Naive thymus-derived CD4-positive, alpha-beta T cell (primary cell): ENCODE data around the gene TFPI2. TPM values are rescaled to one million over a fixed set of nuclear protein-coding genes. Genes with fewer than 3 reads are reported as not detected.

Experiments used
- ATAC-seq: fragments of 150-1000 bp; cut with Tn5 transposase; 2 replicates; pipeline ENCODE4 v1.10.0; 2021; ENCODE audit warnings: mild to moderate bottlenecking, moderate library complexity
- CTCF ChIA-PET: fragments of 350-600 bp; sonication (Branson Sonifier 250); formaldehyde crosslinking; loops from one replicate; lab custom pipeline; 2021; ENCODE audit warnings: antibody characterized with exemption; lab: Charles Lee
- POLR2A ChIA-PET: fragments of 350-600 bp; sonication (Branson Sonifier 250); formaldehyde crosslinking; loops from one replicate; lab custom pipeline; 2021; ENCODE audit warnings: antibody characterized with exemption, inconsistent platforms; lab: Charles Lee
- DNase-seq, 9 donors: peaks; one replicate each; pipeline versions ENCODE4 v3.0.0 to v3.0.0-alpha.2; 2020 to 2022; ENCODE audit warnings: mixed read lengths in 1 of 9
- H3K27ac ChIP-seq: one replicate; pipeline ENCODE4 v1.7.0; 2013; ENCODE audit warnings: mild to moderate bottlenecking, low read depth, low read length, moderate library complexity
- H3K27me3 ChIP-seq, 2 donors: one replicate each; pipeline ENCODE4 v1.7.0; 2013; ENCODE audit warnings: low read length in 2 of 2, mild to moderate bottlenecking in 2 of 2, moderate library complexity in 2 of 2; ENCODE audit not compliant: control insufficient read depth in 2 of 2, insufficient read depth in 2 of 2
- H3K36me3 ChIP-seq, 3 experiments: 1 replicate in 2 of 3; 2 replicates in 1 of 3; pipeline ENCODE4 v1.7.0; 2013; ENCODE audit warnings: low read length in 3 of 3, mild to moderate bottlenecking in 3 of 3, moderate library complexity in 1 of 3; ENCODE audit not compliant: insufficient read depth in 3 of 3, control insufficient read depth in 2 of 3
- H3K4me1 ChIP-seq, 2 donors: one replicate each; pipeline ENCODE4 v1.7.0; 2013; ENCODE audit warnings: low read length in 2 of 2, mild to moderate bottlenecking in 2 of 2, moderate library complexity in 1 of 2; ENCODE audit not compliant: control insufficient read depth in 2 of 2, insufficient read depth in 2 of 2
- H3K4me3 ChIP-seq: 2 replicates; pipeline ENCODE4 v1.7.0; 2013; ENCODE audit warnings: mild to moderate bottlenecking, low read length
- H3K9me3 ChIP-seq, 3 experiments: 1 replicate in 2 of 3; 2 replicates in 1 of 3; pipeline ENCODE4 v1.7.0; 2013; ENCODE audit warnings: low read length in 3 of 3; ENCODE audit not compliant: control insufficient read depth in 2 of 3
- H3K27ac Mint-ChIP-seq, 9 donors: one replicate each; pipeline ENCODE4 v1.8.0; 2020 to 2022; ENCODE audit warnings: mixed read lengths in 9 of 9, mild to moderate bottlenecking in 8 of 9, moderate library complexity in 5 of 9, inconsistent platforms in 2 of 9
- H3K27me3 Mint-ChIP-seq, 5 donors: one replicate each; pipeline ENCODE4 v1.8.0; 2021 to 2022; ENCODE audit warnings: mixed read lengths in 5 of 5, mild to moderate bottlenecking in 1 of 5
- H3K36me3 Mint-ChIP-seq, 5 donors: one replicate each; pipeline ENCODE4 v1.8.0; 2020 to 2022; ENCODE audit warnings: mixed read lengths in 5 of 5, mild to moderate bottlenecking in 3 of 5, inconsistent platforms in 1 of 5
- H3K4me1 Mint-ChIP-seq, 7 donors: one replicate each; pipeline ENCODE4 v1.8.0; 2020 to 2022; ENCODE audit warnings: mixed read lengths in 7 of 7, mild to moderate bottlenecking in 3 of 7, inconsistent platforms in 1 of 7
- H3K4me3 Mint-ChIP-seq, 10 donors: one replicate each; pipeline ENCODE4 v1.8.0; 2020 to 2022; ENCODE audit warnings: mild to moderate bottlenecking in 10 of 10, mixed read lengths in 10 of 10, moderate library complexity in 6 of 10, inconsistent platforms in 2 of 10
- H3K9me3 Mint-ChIP-seq, 11 donors: one replicate each; pipeline ENCODE4 v1.8.0; 2020 to 2022; ENCODE audit warnings: mixed read lengths in 11 of 11, mild to moderate bottlenecking in 4 of 11, inconsistent platforms in 1 of 11, moderate library complexity in 1 of 11
- intact Hi-C, 2 donors: fragments of 100-400 bp; cut with micrococcal nuclease; formaldehyde crosslinking; loops; one replicate each; pipeline ENCODE4 v1.15.1; 2023
- polyA plus RNA-seq, 2 donors: library from polyadenylated mRNA; unstranded; fragments of 300-500 nt; fragmentation: Illumina TruSeq; gene quantifications; one replicate each; pipeline ENCODE4 v1.2.3, GENCODE V29; 2021
- total RNA-seq, 6 experiments: library from RNA in 5 of 6; stranded (reverse) in 5 of 6; gene quantifications; 1 replicate in 5 of 6; 2 replicates in 1 of 6; pipeline ENCODE4 v1.2.3 and lab custom pipeline; 2021 to 2026

Gene TFPI2
- total and polyA plus RNA-seq, 7 experiments from 2014 or later: 0.71 to 0.77 TPM; not detected in 5

DNA sequence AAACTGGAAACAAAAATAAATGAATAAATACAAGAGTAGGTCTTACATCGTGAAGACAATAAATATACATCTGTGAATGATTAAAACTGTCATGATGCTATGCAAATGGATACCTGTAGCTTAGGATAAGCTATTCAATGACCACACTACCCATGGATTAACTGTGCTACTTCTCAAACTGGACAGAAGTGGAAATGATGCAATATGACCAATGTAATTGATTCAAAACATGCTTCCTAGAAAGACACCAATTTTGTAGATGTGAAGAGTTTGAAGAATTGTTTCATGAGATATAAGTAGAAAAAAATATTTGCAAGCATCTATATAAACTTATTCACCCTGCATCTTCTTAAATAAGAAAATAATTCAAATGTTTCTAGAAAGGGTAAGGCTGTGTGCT lies 36.1 kb downstream of the TFPI2 start:
- no peak overlapping the region for H3K27ac Mint-ChIP-seq
- ChIA-PET CTCF (no interaction called here), POLR2A (no interaction called here)
- H3K4me1 Mint-ChIP-seq: no peaks in the 10 kb centered on the region
- H3K27ac ChIP-seq: no peak overlapping the region
- no peaks in the 10 kb centered on the region for H3K36me3 Mint-ChIP-seq
- peaks cover 0 to 9% (median 0%) of the 10 kb centered on the region in 11 donors for H3K9me3 Mint-ChIP-seq
- no peaks in the 10 kb centered on the region for H3K9me3 ChIP-seq
- DNase-seq: no peak
- H3K4me3 Mint-ChIP-seq: no peak overlapping the region
- intact Hi-C loops: no loop called here
- no peaks in the 10 kb centered on the region for H3K4me1 ChIP-seq
- H3K27me3 ChIP-seq: no peaks in the 10 kb centered on the region
- peaks cover 0 to 5% (median 3%) of the 10 kb centered on the region in 5 donors for H3K27me3 Mint-ChIP-seq
- no peak overlapping the region for H3K4me3 ChIP-seq
- no peak for ATAC-seq
- no peaks in the 10 kb centered on the region for H3K36me3 ChIP-seq

DNA sequence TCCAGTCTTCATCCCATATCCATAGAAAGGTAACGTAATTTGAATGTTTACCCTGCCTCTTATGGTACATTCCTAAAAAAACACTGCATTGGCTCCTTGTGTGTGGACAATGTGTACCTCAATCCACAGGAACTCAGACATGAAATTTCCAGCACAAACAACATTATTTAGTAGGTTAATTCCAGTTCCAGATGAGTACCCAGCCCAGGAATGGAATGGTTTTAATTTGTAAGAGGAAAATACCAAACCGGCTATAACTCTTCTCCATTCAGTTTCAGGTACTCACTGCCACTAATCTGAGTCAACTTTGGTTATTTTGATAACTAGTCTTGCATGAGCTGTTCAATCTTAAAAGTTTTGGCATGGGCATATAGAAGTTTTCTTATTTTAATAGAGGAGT lies 39.0 kb downstream of the TFPI2 start:
- ChIA-PET CTCF (no interaction called here), POLR2A (no interaction called here)
- DNase-seq (no peak), ATAC-seq (no peak)
- Mint-ChIP-seq H3K4me1 (no peaks in the 10 kb centered on the region), H3K27me3 (peaks cover 0 to 5% (median 3%) of the 10 kb centered on the region in 5 donors), H3K36me3 (no peaks in the 10 kb centered on the region), H3K27ac (no peak overlapping the region), H3K4me3 (no peak overlapping the region), H3K9me3 (peaks cover 0 to 12% (median 0%) of the 10 kb centered on the region in 11 donors)
- Histone ChIP-seq H3K27ac (no peak overlapping the region), H3K27me3 (no peaks in the 10 kb centered on the region), H3K36me3 (no peaks in the 10 kb centered on the region), H3K4me1 (no peaks in the 10 kb centered on the region), H3K9me3 (no peaks in the 10 kb centered on the region), H3K4me3 (no peak overlapping the region)
- intact Hi-C loops: no loop called here

DNA sequence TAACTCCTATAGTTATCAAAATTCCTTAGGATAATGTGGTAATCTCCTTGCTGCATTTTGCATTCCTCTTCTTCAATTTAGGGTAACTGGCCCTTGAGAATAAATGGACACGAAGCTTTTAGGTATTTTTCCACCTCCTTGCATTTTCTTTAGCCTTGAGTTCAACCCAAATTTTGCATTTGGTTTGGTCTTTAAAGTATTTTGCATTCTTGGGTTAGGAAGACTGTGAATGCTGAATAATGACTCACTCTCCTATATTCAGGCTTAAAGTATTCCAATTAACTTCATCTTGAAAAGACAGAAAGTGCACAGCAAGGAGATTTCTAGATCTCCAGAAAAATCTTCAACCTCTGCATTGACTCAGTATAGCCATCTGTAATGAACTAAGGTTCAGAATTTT lies 47.3 kb downstream of the TFPI2 start:
- no peaks in the 10 kb centered on the region for H3K27me3 Mint-ChIP-seq
- DNase-seq: no peak
- no peaks in the 10 kb centered on the region for H3K36me3 Mint-ChIP-seq
- no peaks in the 10 kb centered on the region for H3K9me3 ChIP-seq
- ATAC-seq: no peak
- H3K36me3 ChIP-seq: no peaks in the 10 kb centered on the region
- peaks cover 0 to 9% (median 0%) of the 10 kb centered on the region in 11 donors for H3K9me3 Mint-ChIP-seq
- H3K27ac Mint-ChIP-seq: no peak overlapping the region
- no peak overlapping the region for H3K4me3 ChIP-seq
- no peaks in the 10 kb centered on the region for H3K4me1 ChIP-seq
- H3K27ac ChIP-seq: no peak overlapping the region
- no peaks in the 10 kb centered on the region for H3K4me1 Mint-ChIP-seq
- ChIA-PET POLR2A (no interaction called here), CTCF (no interaction called here)
- H3K4me3 Mint-ChIP-seq: no peak overlapping the region
- intact Hi-C loops: no loop called here
- no peaks in the 10 kb centered on the region for H3K27me3 ChIP-seq

DNA sequence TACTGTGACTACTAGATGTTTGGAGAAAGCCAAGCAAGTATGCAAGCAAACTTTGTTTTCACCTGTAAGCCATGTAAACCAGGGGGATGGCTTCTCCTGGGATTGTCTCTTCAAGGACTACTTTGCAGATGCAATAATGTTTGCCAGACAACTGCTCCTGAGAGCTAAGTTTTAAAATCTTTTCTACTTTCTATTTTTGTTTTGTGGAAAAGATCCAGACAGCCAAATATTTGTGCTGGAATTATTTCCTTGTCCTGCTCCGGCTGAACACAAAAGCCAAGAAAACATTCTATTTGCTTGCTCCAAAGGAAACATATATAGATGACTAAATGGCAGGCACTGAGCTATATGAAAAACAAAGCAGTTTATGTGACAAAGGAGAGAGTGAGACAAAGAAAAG lies 51.6 kb downstream of the TFPI2 start:
- Histone ChIP-seq H3K4me1 (no peaks in the 10 kb centered on the region), H3K27ac (no peak overlapping the region), H3K27me3 (no peaks in the 10 kb centered on the region), H3K9me3 (no peaks in the 10 kb centered on the region), H3K36me3 (no peaks in the 10 kb centered on the region), H3K4me3 (no peak overlapping the region)
- intact Hi-C loops: no loop called here
- H3K36me3 Mint-ChIP-seq: no peaks in the 10 kb centered on the region
- H3K9me3 Mint-ChIP-seq: peaks cover 0 to 6% (median 0%) of the 10 kb centered on the region in 11 donors
- no peak overlapping the region for H3K4me3 Mint-ChIP-seq
- no peak overlapping the region for H3K27ac Mint-ChIP-seq
- POLR2A ChIA-PET: interaction anchor here (0.7 kb wide), 1 partner anchor 40 kb away, joined by 4 read pairs; no protein-coding TSS in a partner anchor
- DNase-seq (no peak), ATAC-seq (no peak)
- H3K4me1 Mint-ChIP-seq: no peaks in the 10 kb centered on the region
- no peaks in the 10 kb centered on the region for H3K27me3 Mint-ChIP-seq
- CTCF ChIA-PET: no interaction called here

DNA sequence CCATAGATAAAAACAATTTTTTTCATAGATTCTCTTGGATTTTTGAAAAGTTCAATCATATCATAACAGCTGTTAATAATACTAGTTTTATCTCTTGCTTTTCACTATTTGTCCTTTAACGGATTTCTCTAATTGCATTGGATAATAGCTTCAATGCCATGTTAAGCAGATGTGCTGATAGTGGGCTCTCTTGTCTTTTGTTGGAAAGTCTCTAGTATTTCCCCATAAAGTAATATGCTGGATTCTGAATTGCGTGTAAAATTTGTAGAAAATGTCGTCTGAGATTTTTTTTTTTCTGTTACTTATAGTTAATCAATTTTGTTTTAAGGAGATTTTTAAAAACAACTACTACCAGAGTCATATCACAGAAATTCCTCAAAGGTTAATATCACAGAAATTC lies 53.3 kb downstream of the TFPI2 start:
- Mint-ChIP-seq H3K4me1 (no peaks in the 10 kb centered on the region), H3K36me3 (no peaks in the 10 kb centered on the region), H3K9me3 (peaks cover 0 to 4% (median 0%) of the 10 kb centered on the region in 11 donors), H3K27me3 (no peaks in the 10 kb centered on the region), H3K4me3 (no peak overlapping the region), H3K27ac (no peak overlapping the region)
- no peaks in the 10 kb centered on the region for H3K9me3 ChIP-seq
- no peak overlapping the region for H3K27ac ChIP-seq
- CTCF ChIA-PET: no interaction called here
- intact Hi-C loops: no loop called here
- no peak overlapping the region for H3K4me3 ChIP-seq
- POLR2A ChIA-PET: no interaction called here
- DNase-seq (no peak), ATAC-seq (no peak)
- H3K36me3 ChIP-seq: no peaks in the 10 kb centered on the region
- no peaks in the 10 kb centered on the region for H3K27me3 ChIP-seq
- H3K4me1 ChIP-seq: no peaks in the 10 kb centered on the region

DNA sequence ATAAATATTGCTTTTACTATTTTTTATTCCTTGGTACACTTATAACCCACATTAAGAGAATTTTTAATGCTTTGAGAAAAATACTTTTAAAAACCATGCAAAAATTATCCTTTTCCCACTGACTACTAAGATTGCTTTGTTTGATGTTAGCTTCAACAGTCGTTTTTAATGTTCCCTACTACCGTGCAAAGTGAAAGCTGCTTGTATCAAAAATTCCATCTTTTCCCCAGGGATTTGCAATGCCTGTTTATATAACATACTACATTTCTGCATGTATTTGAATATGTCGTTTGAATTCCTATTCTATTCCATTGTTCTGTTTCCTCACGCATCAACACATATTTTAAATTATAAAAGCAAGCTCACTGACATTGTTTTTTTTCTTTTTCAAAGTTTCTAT lies 54.4 kb downstream of the TFPI2 start:
- ChIA-PET POLR2A (no interaction called here), CTCF (no interaction called here)
- intact Hi-C loops: no loop called here
- Mint-ChIP-seq H3K27me3 (no peaks in the 10 kb centered on the region), H3K27ac (no peak overlapping the region), H3K4me1 (no peaks in the 10 kb centered on the region), H3K36me3 (no peaks in the 10 kb centered on the region), H3K4me3 (no peak overlapping the region), H3K9me3 (peaks cover 0 to 1% (median 0%) of the 10 kb centered on the region in 11 donors)
- no peak overlapping the region for H3K4me3 ChIP-seq
- H3K27me3 ChIP-seq: no peaks in the 10 kb centered on the region
- no peaks in the 10 kb centered on the region for H3K4me1 ChIP-seq
- H3K27ac ChIP-seq: no peak overlapping the region
- H3K9me3 ChIP-seq: no peaks in the 10 kb centered on the region
- H3K36me3 ChIP-seq: no peaks in the 10 kb centered on the region
- no peak for DNase-seq
- no peak for ATAC-seq

DNA sequence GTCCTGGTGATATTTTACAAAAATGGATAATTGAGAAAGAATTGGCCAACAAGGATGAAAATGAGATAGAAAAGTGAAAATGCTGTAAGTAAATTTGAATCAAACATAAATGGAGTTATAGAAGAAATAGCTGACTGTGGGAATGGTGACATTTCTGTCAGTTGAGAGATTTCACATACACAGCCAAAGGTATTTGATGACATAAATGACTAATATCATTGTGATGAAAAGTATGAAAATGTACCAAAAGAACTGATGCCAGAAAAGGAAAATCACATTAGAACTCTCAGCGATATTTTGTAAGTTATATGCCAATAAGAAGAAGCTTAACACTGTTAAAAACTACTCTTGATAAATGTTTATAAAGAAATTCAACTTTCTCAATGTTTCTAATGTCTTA lies 54.9 kb downstream of the TFPI2 start:
- ATAC-seq (no peak), DNase-seq (no peak)
- H3K4me1 ChIP-seq: no peaks in the 10 kb centered on the region

More for the DNA sequence above, 54.9 kb downstream of the TFPI2 start:
- Histone ChIP-seq H3K4me3 (no peak overlapping the region), H3K27ac (no peak overlapping the region), H3K27me3 (no peaks in the 10 kb centered on the region), H3K36me3 (no peaks in the 10 kb centered on the region), H3K9me3 (no peaks in the 10 kb centered on the region)
- no peaks in the 10 kb centered on the region for H3K27me3 Mint-ChIP-seq
- H3K27ac Mint-ChIP-seq: no peak overlapping the region
- intact Hi-C loops: no loop called here
- POLR2A ChIA-PET: no interaction called here
- CTCF ChIA-PET: no interaction called here
- no peaks in the 10 kb centered on the region for H3K4me1 Mint-ChIP-seq
- no peaks in the 10 kb centered on the region for H3K36me3 Mint-ChIP-seq
- H3K4me3 Mint-ChIP-seq: no peak overlapping the region
- no peaks in the 10 kb centered on the region for H3K9me3 Mint-ChIP-seq
